CD4-positive, alpha-beta memory T cell (primary cell): Measurements from ENCODE around the gene MRPL57. TPM values are rescaled to one million over a fixed set of nuclear protein-coding genes. Genes with fewer than 3 reads are reported as not detected.

Experiments
- CTCF ChIA-PET: fragments of 350-600 bp; sonication (Branson Sonifier 250); formaldehyde crosslinking; loops from one replicate; lab custom pipeline; 2021; ENCODE audit warnings: inconsistent platforms; ENCODE audit not compliant: partially characterized antibody; lab: Charles Lee
- POLR2A ChIA-PET: fragments of 350-600 bp; sonication (Branson Sonifier 250); formaldehyde crosslinking; loops from one replicate; lab custom pipeline; 2021; ENCODE audit not compliant: partially characterized antibody; lab: Charles Lee
- DNase-seq, 5 donors: peaks; one replicate each; pipeline versions ENCODE4 v3.0.0 to v3.0.0-alpha.2; 2020 to 2022; ENCODE audit warnings: mixed read lengths in 1 of 5
- H3K27ac ChIP-seq: one replicate; pipeline ENCODE4 v1.7.0; 2013; ENCODE audit warnings: low read depth, low read length
- H3K27me3 ChIP-seq: 2 replicates; pipeline ENCODE4 v1.7.0; 2013; ENCODE audit warnings: mild to moderate bottlenecking, low read length, moderate library complexity; ENCODE audit not compliant: insufficient read depth
- H3K36me3 ChIP-seq: 2 replicates; pipeline ENCODE4 v1.7.0; 2013; ENCODE audit warnings: mild to moderate bottlenecking, low read length, moderate library complexity; ENCODE audit not compliant: insufficient read depth
- H3K4me1 ChIP-seq: 2 replicates; pipeline ENCODE4 v1.7.0; 2013; ENCODE audit warnings: mild to moderate bottlenecking, low read length, moderate library complexity; ENCODE audit not compliant: insufficient read depth
- H3K4me3 ChIP-seq, 2 donors: one replicate each; pipeline ENCODE4 v1.7.0; 2013; ENCODE audit warnings: low read length in 2 of 2, mild to moderate bottlenecking in 1 of 2
- H3K9me3 ChIP-seq, 2 donors: one replicate each; pipeline ENCODE4 v1.7.0; 2013; ENCODE audit warnings: low read length in 2 of 2, control low read depth in 1 of 2; ENCODE audit not compliant: control insufficient read depth in 1 of 2
- H3K27ac Mint-ChIP-seq, 7 donors: one replicate each; pipeline ENCODE4 v1.8.0; 2020 to 2021; ENCODE audit warnings: mixed read lengths in 7 of 7, mild to moderate bottlenecking in 6 of 7, inconsistent platforms in 3 of 7, moderate library complexity in 3 of 7
- H3K27me3 Mint-ChIP-seq, 2 donors: one replicate each; pipeline ENCODE4 v1.8.0; 2020 to 2021; ENCODE audit warnings: mixed read lengths in 2 of 2
- H3K36me3 Mint-ChIP-seq, 2 donors: one replicate each; pipeline ENCODE4 v1.8.0; 2020 to 2021; ENCODE audit warnings: mixed read lengths in 2 of 2, inconsistent platforms in 1 of 2, mild to moderate bottlenecking in 1 of 2
- H3K4me1 Mint-ChIP-seq, 4 donors: one replicate each; pipeline ENCODE4 v1.8.0; 2020 to 2021; ENCODE audit warnings: mixed read lengths in 4 of 4, mild to moderate bottlenecking in 1 of 4
- H3K4me3 Mint-ChIP-seq, 8 donors: one replicate each; pipeline ENCODE4 v1.8.0; 2020 to 2021; ENCODE audit warnings: mixed read lengths in 8 of 8, mild to moderate bottlenecking in 7 of 8, moderate library complexity in 6 of 8, inconsistent platforms in 3 of 8
- H3K9me3 Mint-ChIP-seq, 8 donors: one replicate each; pipeline ENCODE4 v1.8.0; 2020 to 2021; ENCODE audit warnings: mixed read lengths in 8 of 8, mild to moderate bottlenecking in 5 of 8, inconsistent platforms in 3 of 8, moderate library complexity in 1 of 8
- intact Hi-C: fragments of 100-400 bp; cut with micrococcal nuclease; formaldehyde crosslinking; loops from one replicate; pipeline ENCODE4 v1.15.1; 2023
- polyA plus RNA-seq, 2 donors: library from polyadenylated mRNA; unstranded; fragments of 300-500 nt; fragmentation: Illumina TruSeq; gene quantifications; one replicate each; pipeline ENCODE4 v1.2.3, GENCODE V29; 2021
- total RNA-seq, 2 experiments: library from RNA; stranded (reverse); gene quantifications; one replicate each; pipeline ENCODE4 v1.2.3, GENCODE V29; 2021

The MRPL57 gene
- total and polyA plus RNA-seq, 4 experiments from 2014 or later: 22.8 to 56.2 (median 35.4) TPM

- DNase-seq: no peak
- H3K36me3 ChIP-seq: no peaks in the 10 kb centered on the region
- no peak overlapping the region for H3K4me3 ChIP-seq
- peaks cover 0 to 11% of the 10 kb centered on the region in 2 donors for H3K27me3 Mint-ChIP-seq
- H3K4me3 Mint-ChIP-seq: no peak overlapping the region
- peaks cover 9 to 18% (median 11%) of the 10 kb centered on the region in 4 donors for H3K4me1 Mint-ChIP-seq
- POLR2A ChIA-PET: no interaction called here
- peaks cover 9% of the 10 kb centered on the region for H3K4me1 ChIP-seq
- no peak overlapping the region for H3K27ac Mint-ChIP-seq
- CTCF ChIA-PET: no interaction called here
- peaks cover 0 to 12% (median 9%) of the 10 kb centered on the region in 8 donors for H3K9me3 Mint-ChIP-seq
- intact Hi-C loops: no loop called here
- no peaks in the 10 kb centered on the region for H3K9me3 ChIP-seq
- H3K27me3 ChIP-seq: no peaks in the 10 kb centered on the region
- no peak overlapping the region for H3K27ac ChIP-seq
- H3K36me3 Mint-ChIP-seq: peaks cover 0 to 3% of the 10 kb centered on the region in 2 donors
Measured at GRCh38 chr13:21221268-21221667, 44.8 kb downstream of the MRPL57 start.

GRCh38 chr13:21225082-21225481 is 48.6 kb downstream of the MRPL57 start:
- intact Hi-C loops: no loop called here
- POLR2A ChIA-PET: no interaction called here
- no peak overlapping the region for H3K4me3 Mint-ChIP-seq
- no peaks in the 10 kb centered on the region for H3K4me1 Mint-ChIP-seq
- no peaks in the 10 kb centered on the region for H3K4me1 ChIP-seq
- peaks cover 0 to 11% of the 10 kb centered on the region in 2 donors for H3K27me3 Mint-ChIP-seq
- H3K27me3 ChIP-seq: no peaks in the 10 kb centered on the region
- DNase-seq: no peak
- H3K27ac Mint-ChIP-seq: no peak overlapping the region
- peaks cover 0 to 3% of the 10 kb centered on the region in 2 donors for H3K36me3 Mint-ChIP-seq
- no peak overlapping the region for H3K27ac ChIP-seq
- H3K9me3 Mint-ChIP-seq: peaks cover 0 to 12% (median 9%) of the 10 kb centered on the region in 8 donors
- no peak overlapping the region for H3K4me3 ChIP-seq
- H3K9me3 ChIP-seq: no peaks in the 10 kb centered on the region
- CTCF ChIA-PET: no interaction called here
- H3K36me3 ChIP-seq: no peaks in the 10 kb centered on the region

- Mint-ChIP-seq H3K4me3 (no peak overlapping the region), H3K9me3 (peaks cover 0 to 12% (median 7%) of the 10 kb centered on the region in 8 donors), H3K4me1 (no peaks in the 10 kb centered on the region), H3K27me3 (peaks cover 0 to 11% of the 10 kb centered on the region in 2 donors), H3K36me3 (peaks cover 0 to 3% of the 10 kb centered on the region in 2 donors), H3K27ac (no peak overlapping the region)
- ChIA-PET POLR2A (no interaction called here), CTCF (no interaction called here)
- Histone ChIP-seq H3K9me3 (no peaks in the 10 kb centered on the region), H3K4me1 (no peaks in the 10 kb centered on the region), H3K4me3 (no peak overlapping the region), H3K27me3 (no peaks in the 10 kb centered on the region), H3K27ac (no peak overlapping the region), H3K36me3 (no peaks in the 10 kb centered on the region)
- intact Hi-C loops: no loop called here
- no peak for DNase-seq
Measured at GRCh38 chr13:21225841-21226581, 49.6 kb downstream of the MRPL57 start.

GRCh38 chr13:21227917-21228316 is 51.5 kb downstream of the MRPL57 start:
- DNase-seq: no peak
- Mint-ChIP-seq H3K27me3 (peaks cover 0 to 8% of the 10 kb centered on the region in 2 donors), H3K36me3 (no peaks in the 10 kb centered on the region), H3K9me3 (peaks cover 0 to under 1% (median 0%) of the 10 kb centered on the region in 8 donors), H3K4me3 (no peak overlapping the region), H3K27ac (no peak overlapping the region), H3K4me1 (peaks cover 0 to 7% (median 5%) of the 10 kb centered on the region in 4 donors)
- Histone ChIP-seq H3K4me1 (no peaks in the 10 kb centered on the region), H3K4me3 (no peak overlapping the region), H3K36me3 (no peaks in the 10 kb centered on the region), H3K9me3 (no peaks in the 10 kb centered on the region), H3K27ac (no peak overlapping the region), H3K27me3 (no peaks in the 10 kb centered on the region)
- POLR2A ChIA-PET: no interaction called here
- CTCF ChIA-PET: no interaction called here
- intact Hi-C loops: no loop called here

Other genes with a start within 250 kb of the MRPL57 start
- 1 to 10 TPM; 3.4 to 4.5 TPM for gene LATS2, start 115.1 kb upstream of the MRPL57 start, total RNA-seq
- gene LATS2, start 115.1 kb upstream of the MRPL57 start, polyA plus RNA-seq: under 1 TPM in 1 of 2 donors, not detected in 1; 0.25 TPM
- gene SAP18, start 36.5 kb upstream of the MRPL57 start, total RNA-seq: 100 to 1,000 TPM; 169 to 171 TPM
- 100 to 1,000 TPM; 285 to 371 TPM for gene SAP18, start 36.5 kb upstream of the MRPL57 start, polyA plus RNA-seq
- gene SKA3, start 106 bp upstream of the MRPL57 start, total RNA-seq: under 1 TPM in 1 of 2 experiments, not detected in 1; 0.33 TPM
- gene SKA3, start 106 bp upstream of the MRPL57 start, polyA plus RNA-seq: under 1 TPM in 1 of 2 donors, not detected in 1; 0.72 TPM